GM12878 (cell line): ENCODE measurements around the gene ELMO3. TPM values are rescaled to one million over a fixed set of nuclear protein-coding genes. Genes with fewer than 3 reads are reported as not detected.

ENCODE experiments used
- ATAC-seq: fragments of 200-7000 bp; cut with Tn5 transposase; 3 replicates; pipeline ENCODE4 v1.9.1; 2020; ENCODE audit warnings: mild to moderate bottlenecking, moderate library complexity
- BruUV-seq: library from RNA; stranded (reverse); fragments of 400-500 nt; replicated peaks from 2 replicates; lab custom pipeline; 2021; lab: Mats Ljungman, UMichigan
- CTCF ChIA-PET: fragments of 300-600 bp; sonication (Branson Sonifier 250); formaldehyde crosslinking; extraction: SDS; loops from one replicate; lab custom pipeline; 2021; ENCODE audit warnings: inconsistent platforms; lab: Yijun Ruan, JAX
- POLR2A ChIA-PET: fragments of 350-600 bp; formaldehyde crosslinking; extraction: SDS; loops from one replicate; lab custom pipeline; 2021; ENCODE audit warnings: inconsistent platforms; lab: Charles Lee
- RAD21 ChIA-PET: fragments of 300-600 bp; sonication (Branson Sonifier 250); formaldehyde crosslinking; loops from one replicate; lab custom pipeline; 2023; ENCODE audit warnings: antibody characterized with exemption; ENCODE audit not compliant: unreplicated experiment; lab: Charles Lee
- SMC1A ChIA-PET: fragments of 300-600 bp; sonication (Branson Sonifier 250); formaldehyde crosslinking; loops from one replicate; lab custom pipeline; 2023; ENCODE audit not compliant: unreplicated experiment, uncharacterized antibody; lab: Charles Lee
- DNase-seq: peaks from one replicate; pipeline ENCODE4 v3.0.0-alpha.2; 2011; ENCODE audit warnings: low read depth, low spot score
- FAIRE-seq: peaks from 3 replicates; lab custom pipeline; 2011; peaks lifted over from hg19 to GRCh38; lab: Jason Lieb, UNC
- H2AFZ ChIP-seq: 2 replicates; pipeline ENCODE4 v1.6.0; 2011; ENCODE audit warnings: low read depth, low read length, control low read depth; ENCODE audit not compliant: control insufficient read depth
- H3K27ac ChIP-seq: 2 replicates; pipeline ENCODE4 v1.5.1; 2011; ENCODE audit warnings: control low read depth; ENCODE audit not compliant: control insufficient read depth, insufficient read depth
- H3K27me3 ChIP-seq, 2 experiments: replicated peaks in 1 of 2; 2 replicates each; pipeline versions ENCODE4 v1.6.0 to v1.6.1; 2011; ENCODE audit warnings: low read length in 1 of 2; ENCODE audit not compliant: control insufficient read depth in 2 of 2, insufficient read depth in 2 of 2
- H3K36me3 ChIP-seq, 2 experiments: 2 replicates each; pipeline ENCODE4 v1.5.1; 2011; ENCODE audit warnings: low read length in 1 of 2; ENCODE audit not compliant: control insufficient read depth in 2 of 2, insufficient read depth in 2 of 2
- H3K4me1 ChIP-seq: 2 replicates; pipeline ENCODE4 v1.6.1; 2011; ENCODE audit warnings: mild to moderate bottlenecking, low read length, moderate library complexity, mixed read lengths; ENCODE audit not compliant: control insufficient read depth, insufficient read depth
- H3K4me2 ChIP-seq: 2 replicates; pipeline ENCODE4 v1.6.0; 2011; ENCODE audit warnings: control low read depth; ENCODE audit not compliant: control insufficient read depth, insufficient read depth
- H3K4me3 ChIP-seq: fragments of 200-600 bp; sonication (generic); 2 replicates; pipeline ENCODE4 v1.5.1; 2016
- H3K79me2 ChIP-seq: 2 replicates; pipeline ENCODE4 v1.6.0; 2011; ENCODE audit warnings: low read length; ENCODE audit not compliant: control insufficient read depth, insufficient read depth
- H3K9ac ChIP-seq: 2 replicates; pipeline ENCODE4 v1.8.0; 2011; ENCODE audit warnings: low read length, control low read depth, mixed read lengths; ENCODE audit not compliant: control insufficient read depth, insufficient read depth
- H3K9me3 ChIP-seq: replicated peaks from 3 replicates; pipeline ENCODE4 v1.5.1; 2011; ENCODE audit warnings: mild to moderate bottlenecking, low read length; ENCODE audit not compliant: control insufficient read depth, insufficient read depth
- H4K20me1 ChIP-seq: 2 replicates; pipeline ENCODE4 v1.6.0; 2011; ENCODE audit not compliant: control insufficient read depth, insufficient read depth
- CEBPZ ChIP-seq: fragments of 150-350 bp; IDR thresholded peaks from 2 replicates; pipeline ENCODE4 v1.6.1; 2016; ENCODE audit warnings: low read depth, low read length
- EP300 ChIP-seq, 2 experiments: fragments of 150-350 bp in 1 of 2; IDR thresholded peaks; 2 replicates each; pipeline ENCODE4 v1.6.1; 2011 to 2012; ENCODE audit warnings: low read depth in 2 of 2, low read length in 2 of 2, borderline replicate concordance in 1 of 2, improper control_type of control experiment in 1 of 2, inconsistent platforms in 1 of 2; ENCODE audit not compliant: control insufficient read depth in 1 of 2
- FOS ChIP-seq: IDR thresholded peaks from 3 replicates; pipeline ENCODE4 v1.6.1; 2011; ENCODE audit warnings: borderline replicate concordance; ENCODE audit not compliant: insufficient read length; ENCODE audit errors: extremely low read depth
- MTA3 ChIP-seq: IDR thresholded peaks from 2 replicates; pipeline ENCODE4 v1.6.1; 2012; ENCODE audit warnings: low read length, inconsistent platforms, borderline replicate concordance
- RUNX3 ChIP-seq: IDR thresholded peaks from 2 replicates; pipeline ENCODE4 v1.6.1; 2012; ENCODE audit warnings: low read length, inconsistent platforms
- SIN3A ChIP-seq: IDR thresholded peaks from 2 replicates; pipeline ENCODE4 v1.6.1; 2012; ENCODE audit warnings: low read depth, low read length, improper control_type of control experiment
- STAT3 ChIP-seq: IDR thresholded peaks from 2 replicates; pipeline ENCODE4 v1.6.1; 2011; ENCODE audit warnings: low read depth, low read length, improper control_type of control experiment
- YBX1 ChIP-seq: fragments of 450-650 bp; IDR thresholded peaks from 2 replicates; pipeline ENCODE4 v1.6.1; 2016; ENCODE audit warnings: antibody characterized with exemption
- WGBS: methylation state at CpG from one replicate; pipeline ENCODE4 v1.1.6; 2016; ENCODE audit warnings: low lambda C conversion rate; ENCODE audit not compliant: insufficient replicate concordance, insufficient coverage; ENCODE audit errors: missing lambda C conversion rate; 5-methylcytosine and 5-hydroxymethylcytosine counted together
- in situ Hi-C: fragments of 300-500 bp; cut with MboI; formaldehyde crosslinking; loops from 9 replicates; pipeline ENCODE4 v1.14.3; 2018; ENCODE audit warnings: mixed read lengths
- intact Hi-C: fragments of 100-400 bp; cut with micrococcal nuclease; formaldehyde crosslinking; loops from one replicate; pipeline ENCODE4 v1.14.2; 2022; ENCODE audit not compliant: unreplicated experiment
- polyA plus RNA-seq, 11 experiments: library from polyadenylated mRNA; depleted of rRNA in 4 of 11; unstranded in 6 of 11; stranded (reverse) in 5 of 11; fragments of >200 nt; fragmentation: Nextera tagmentation in 4 of 11; fragmentation: Illumina TruSeq in 1 of 11; extraction: Ambion mirVana in 4 of 11; extraction: Trizol in 1 of 11; gene quantifications; 1 replicate in 1 of 11; 2 replicates in 10 of 11; pipeline versions ENCODE4 v1.2.1 to v1.2.3, GENCODE V29; 2011 to 2016; ENCODE audit warnings: inconsistent platforms in 2 of 11, missing spikeins in 2 of 11, low read depth in 1 of 11
- total RNA-seq, 4 experiments: library from RNA; depleted of rRNA in 3 of 4; stranded (reverse); fragments of >200 nt in 3 of 4; fragmentation: Illumina TruSeq in 1 of 4; extraction: Trizol in 1 of 4; gene quantifications; 2 replicates each; pipeline versions ENCODE4 v1.2.1 to v1.2.3, GENCODE V29; 2013 to 2021
- TF ChIP-seq, protein P1 (sequence below): fragments of 450-650 bp; IDR thresholded peaks from 2 replicates; pipeline ENCODE4 v1.6.1; 2016; ENCODE audit warnings: mild to moderate bottlenecking

ELMO3 gene
- total and polyA plus RNA-seq, 10 of the 15 experiments (the other 5 are each of a cell fraction or from before 2014, with no cell fraction given): 0.05 to 4.7 (median 0.96) TPM; not detected in 1

DNA sequence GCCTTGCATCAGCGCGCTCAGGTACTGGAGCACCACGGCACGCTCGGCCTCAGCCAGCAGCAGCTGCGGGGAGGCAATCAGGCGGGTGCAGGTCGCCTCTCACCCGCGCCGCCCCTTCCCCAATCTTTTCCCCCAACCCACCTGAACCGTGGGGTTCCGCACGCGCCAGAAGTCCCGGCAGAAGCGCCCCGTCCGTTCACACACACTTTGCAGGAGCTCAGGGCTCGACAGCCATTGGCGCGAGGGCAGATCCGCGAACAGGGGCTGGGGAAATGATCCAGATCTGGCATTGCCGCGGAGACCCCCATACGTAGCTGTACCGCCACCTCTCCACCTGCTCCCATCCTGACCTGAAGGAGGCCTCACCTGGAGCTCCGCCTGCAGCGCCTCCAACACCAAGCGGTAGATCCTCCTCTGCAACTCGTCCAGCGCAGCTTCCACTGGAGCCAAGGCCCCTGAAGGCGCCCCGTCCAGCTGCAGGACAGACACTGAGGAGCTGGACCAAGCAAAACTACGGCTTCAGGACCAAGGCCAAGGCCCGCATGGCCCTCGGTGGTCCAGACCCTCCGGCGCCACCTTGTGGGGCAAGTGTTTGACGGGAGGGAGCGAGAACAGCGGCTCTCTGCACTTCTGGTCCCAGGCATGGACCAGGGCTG, 13.8 kb upstream of the ELMO3 start (continued):
- no peak for TF ChIP-seq EP300 (IDR thresholded peaks at IDR 0.05; ENCODE audit: borderline replicate concordance in 1 of 2, control insufficient read depth in 1 of 2, low read depth in 2 of 2, low read length in 2 of 2)
- no peak for TF ChIP-seq CEBPZ
- peak; percentile 96 for TF ChIP-seq SIN3A
- TF ChIP-seq STAT3: no peak
- TF ChIP-seq YBX1: no peak
- no peak for TF ChIP-seq FOS
- TF ChIP-seq MTA3: no peak

DNA sequence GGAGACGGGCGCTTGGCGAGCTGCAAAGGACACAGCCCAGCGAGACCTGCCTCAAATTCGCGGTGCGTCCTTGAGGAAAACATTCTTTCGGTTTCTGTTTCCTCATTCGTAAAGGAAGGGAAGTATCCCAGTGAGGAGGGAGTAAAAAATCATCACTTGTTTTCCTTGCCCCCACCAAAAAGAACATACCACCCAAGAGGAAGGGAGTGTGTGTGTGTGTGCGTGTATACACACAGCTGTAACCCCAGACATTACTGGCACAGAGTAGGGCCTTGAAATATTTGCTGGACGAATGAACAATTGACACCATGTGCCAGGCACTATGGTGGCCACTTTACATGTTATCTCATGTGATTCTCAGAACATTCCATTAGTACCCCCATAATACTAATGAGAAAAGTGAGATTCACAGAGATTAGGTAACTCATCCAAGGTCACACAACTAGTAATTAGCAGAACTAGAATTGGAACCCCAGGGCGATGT, 13.2 kb upstream of the ELMO3 start:
- Histone ChIP-seq H2AFZ (no peak overlapping the region), H3K27ac (no peak overlapping the region), H3K79me2 (peaks cover 5% of the 10 kb centered on the region), H3K36me3 (no peaks in the 10 kb centered on the region), H3K4me2 (no peak overlapping the region), H3K4me3 (no peak overlapping the region), H3K9me3 (no peaks in the 10 kb centered on the region), H3K27me3 (peaks cover 0 to 3% of the 10 kb centered on the region in 2 experiments; a peak in 2 of 4 replicates), H3K9ac (no peak overlapping the region), H4K20me1 (no peaks in the 10 kb centered on the region), H3K4me1 (peaks cover 4% of the 10 kb centered on the region)
- BruUV-seq: no TSS peak
- no peak for ATAC-seq
- WGBS: under 1% methylated on average over 12 of the region's 12 CpGs
- intact Hi-C loops: loop anchor here (1.0 to 2.0 kb wide), 4 partner anchors 61 to 231 kb away; partner anchors contain the start of gene FHOD1
- no peak for DNase-seq
- in situ Hi-C loops: no loop called here
- ChIA-PET CTCF (interaction anchor here (0.5 to 2.9 kb wide), 32 partner anchors 9 to 235 kb away, joined by 3 to 34 read pairs (median 4); partner anchors contain the start of genes B3GNT9, CBFB, FBXL8 and NOL3), POLR2A (interaction anchor here (1.0 to 1.2 kb wide), 3 partner anchors 25 to 172 kb away, joined by 3 to 6 read pairs (median 3); partner anchors contain the start of genes FBXL8, TMEM208 and TRADD), RAD21 (interaction anchor here (0.6 to 2.3 kb wide), 11 partner anchors 11 to 252 kb away, joined by 3 to 9 read pairs (median 3); partner anchors contain the start of genes FBXL8, NOL3 and TRADD), SMC1A (interaction anchor here (0.9 to 1.7 kb wide), 6 partner anchors 11 to 211 kb away, joined by 3 to 9 read pairs (median 6); no protein-coding TSS in a partner anchor)
- TF ChIP-seq RUNX3: no peak
- TF ChIP-seq, protein P1, sequence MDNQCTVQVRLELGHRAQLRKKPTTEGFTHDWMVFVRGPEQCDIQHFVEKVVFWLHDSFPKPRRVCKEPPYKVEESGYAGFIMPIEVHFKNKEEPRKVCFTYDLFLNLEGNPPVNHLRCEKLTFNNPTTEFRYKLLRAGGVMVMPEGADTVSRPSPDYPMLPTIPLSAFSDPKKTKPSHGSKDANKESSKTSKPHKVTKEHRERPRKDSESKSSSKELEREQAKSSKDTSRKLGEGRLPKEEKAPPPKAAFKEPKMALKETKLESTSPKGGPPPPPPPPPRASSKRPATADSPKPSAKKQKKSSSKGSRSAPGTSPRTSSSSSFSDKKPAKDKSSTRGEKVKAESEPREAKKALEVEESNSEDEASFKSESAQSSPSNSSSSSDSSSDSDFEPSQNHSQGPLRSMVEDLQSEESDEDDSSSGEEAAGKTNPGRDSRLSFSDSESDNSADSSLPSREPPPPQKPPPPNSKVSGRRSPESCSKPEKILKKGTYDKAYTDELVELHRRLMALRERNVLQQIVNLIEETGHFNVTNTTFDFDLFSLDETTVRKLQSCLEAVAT: 0 out of 2 replicates have a peak, but pooled peaks have one; percentile 5
- FAIRE-seq: no peak
